Measurements from ENCODE around the gene SAT2.
"Not testable (repeated sequence)": the region's sequence is repeated elsewhere in the genome, so short reads cannot be mapped to it uniquely, and the experiment has no call there.

The SAT2 gene

DNA sequence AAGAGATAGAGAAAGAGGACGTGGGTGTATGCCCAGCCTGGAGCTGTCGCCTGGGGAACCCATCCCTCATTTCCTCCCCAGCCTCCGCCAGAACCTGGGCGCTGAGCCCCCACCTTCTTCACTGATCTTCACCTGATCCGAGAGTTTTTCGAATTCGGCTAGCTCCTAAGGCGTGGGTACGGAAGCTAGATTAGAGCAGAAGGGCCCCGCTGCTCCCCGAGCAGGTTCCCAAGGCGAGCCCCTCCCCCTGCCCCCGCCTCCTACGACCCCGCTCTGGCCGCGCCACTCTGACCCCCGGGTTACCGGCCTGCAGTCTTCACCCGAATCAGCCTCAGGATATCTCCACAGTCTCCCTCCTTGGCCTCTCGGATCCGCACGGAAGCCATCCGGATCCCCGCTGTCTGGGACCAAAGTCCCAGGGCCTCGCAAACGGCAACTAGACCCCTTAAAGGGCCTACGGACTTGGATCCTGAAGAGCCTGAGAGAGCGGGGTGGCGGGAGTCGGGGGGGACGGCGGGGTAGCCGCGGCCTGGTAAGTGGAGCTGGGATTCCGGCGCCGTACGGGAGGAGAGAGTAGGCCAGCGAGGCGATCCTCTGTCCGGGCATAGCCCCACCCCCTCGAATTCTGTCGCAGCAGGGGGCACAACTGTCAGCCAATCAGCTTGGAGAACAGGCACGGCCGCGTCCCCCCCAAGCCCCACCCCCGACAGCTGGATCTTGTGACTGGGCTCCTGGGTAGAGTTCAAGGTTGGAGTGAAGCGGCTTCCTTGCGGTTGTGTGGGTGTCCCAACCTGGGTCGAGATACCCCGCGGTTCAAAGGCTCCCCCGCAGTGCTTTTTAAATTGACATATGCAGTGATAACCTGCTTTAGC lies at the start of gene SAT2:
Gene SAT2 (minus strand): TSS at position 572 of the 872 bp plus-strand sequence. CDS start 186 bp downstream, at position 386.
- peak; percentile 95 for DNase-seq

- no peak for DNase-seq
These were observed 48.9 kb upstream of the SAT2 start for GRCh38 chr17:7676533-7676932.

DNA sequence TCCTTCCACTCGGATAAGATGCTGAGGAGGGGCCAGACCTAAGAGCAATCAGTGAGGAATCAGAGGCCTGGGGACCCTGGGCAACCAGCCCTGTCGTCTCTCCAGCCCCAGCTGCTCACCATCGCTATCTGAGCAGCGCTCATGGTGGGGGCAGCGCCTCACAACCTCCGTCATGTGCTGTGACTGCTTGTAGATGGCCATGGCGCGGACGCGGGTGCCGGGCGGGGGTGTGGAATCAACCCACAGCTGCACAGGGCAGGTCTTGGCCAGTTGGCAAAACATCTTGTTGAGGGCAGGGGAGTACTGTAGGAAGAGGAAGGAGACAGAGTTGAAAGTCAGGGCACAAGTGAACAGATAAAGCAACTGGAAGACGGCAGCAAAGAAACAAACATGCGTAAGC lies 47.3 kb upstream of the SAT2 start:
- DNase-seq = no peak

- DNase-seq = no peak
These were observed 45.6 kb upstream of the SAT2 start for GRCh38 chr17:7673239-7673638.

DNA sequence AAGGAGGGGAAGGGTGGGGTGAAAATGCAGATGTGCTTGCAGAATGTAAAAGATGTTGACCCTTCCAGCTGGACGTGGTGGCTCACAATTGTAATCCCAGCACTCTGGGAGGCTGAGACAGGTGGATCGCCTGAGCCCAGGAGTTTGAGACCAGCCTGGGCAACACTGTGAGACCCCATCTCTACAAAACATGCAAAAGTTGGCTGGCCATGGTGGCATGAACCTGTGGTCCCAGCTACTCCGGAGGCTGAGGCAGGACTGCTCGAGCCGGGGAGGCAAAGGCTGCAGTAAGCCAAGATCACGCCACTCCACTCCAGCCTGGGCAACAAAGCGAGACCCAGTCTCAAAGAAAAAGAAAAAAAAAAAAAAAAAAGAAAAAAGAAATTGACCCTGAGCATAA lies 40.9 kb upstream of the SAT2 start:
- no peak for DNase-seq

DNA sequence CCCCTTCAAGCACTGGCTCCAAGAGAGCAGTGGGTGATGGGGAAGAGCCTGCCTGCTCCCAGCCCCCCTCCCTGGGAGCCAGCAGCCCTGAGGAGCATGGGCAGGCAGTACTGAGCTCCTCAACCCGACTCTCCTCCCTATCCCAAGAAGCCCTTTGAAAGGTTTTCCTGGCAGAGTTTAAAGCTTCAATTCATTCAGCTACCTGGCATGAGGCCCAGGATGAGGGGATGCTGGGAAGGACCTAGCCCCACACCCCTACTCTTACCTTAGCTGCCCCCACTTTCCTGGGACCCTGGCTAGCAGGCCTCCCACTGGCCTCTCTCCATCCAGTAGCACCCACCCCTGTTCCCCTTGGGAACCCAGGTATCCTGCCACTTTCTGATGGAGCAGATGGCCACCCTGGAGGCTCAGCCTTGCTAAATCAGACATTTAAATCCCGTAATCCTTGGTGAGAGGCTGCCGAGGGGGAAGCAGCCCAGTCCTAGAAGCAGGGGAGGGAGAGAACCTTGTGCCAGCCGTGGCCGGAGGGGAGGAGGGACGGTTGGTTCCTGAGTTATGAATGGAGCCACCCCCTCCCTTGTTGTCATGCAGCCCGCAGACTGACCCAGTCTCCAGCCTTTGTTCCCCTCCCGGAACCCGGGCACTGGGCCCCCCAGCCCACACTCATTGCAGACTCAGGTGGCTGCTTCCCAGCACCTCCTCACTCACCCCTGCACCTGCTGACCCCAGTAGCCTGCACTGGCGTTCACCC lies 40.2 kb upstream of the SAT2 start:
- DNase-seq = no peak

GRCh38 chr17:7656958-7657609 lies 29.5 kb upstream of the SAT2 start:
- no peak for DNase-seq

DNA sequence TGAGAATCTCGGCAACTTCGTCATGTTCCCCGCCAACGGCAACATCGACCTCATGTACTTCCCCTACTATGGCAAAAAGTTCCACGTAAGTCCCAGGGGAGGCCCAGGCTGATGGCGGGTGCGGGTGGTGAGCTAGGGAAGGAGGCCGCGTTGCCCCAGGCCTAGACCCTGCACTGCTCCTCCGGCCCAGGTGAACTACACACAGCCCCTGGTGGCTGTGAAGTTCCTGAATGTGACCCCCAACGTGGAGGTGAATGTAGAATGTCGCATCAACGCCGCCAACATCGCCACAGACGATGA lies 27.9 kb upstream of the SAT2 start:
- DNase-seq = no peak

GRCh38 chr17:7654832-7655540 lies 27.4 kb upstream of the SAT2 start:
- peak; percentile 33 for DNase-seq

GRCh38 chr17:7652388-7653356 lies 25.1 kb upstream of the SAT2 start:
- no peak for DNase-seq

- DNase-seq = no peak
These were observed 24.2 kb upstream of the SAT2 start for GRCh38 chr17:7651665-7652387.

GRCh38 chr17:7651097-7651664 lies 23.6 kb upstream of the SAT2 start:
- DNase-seq = no peak

DNA sequence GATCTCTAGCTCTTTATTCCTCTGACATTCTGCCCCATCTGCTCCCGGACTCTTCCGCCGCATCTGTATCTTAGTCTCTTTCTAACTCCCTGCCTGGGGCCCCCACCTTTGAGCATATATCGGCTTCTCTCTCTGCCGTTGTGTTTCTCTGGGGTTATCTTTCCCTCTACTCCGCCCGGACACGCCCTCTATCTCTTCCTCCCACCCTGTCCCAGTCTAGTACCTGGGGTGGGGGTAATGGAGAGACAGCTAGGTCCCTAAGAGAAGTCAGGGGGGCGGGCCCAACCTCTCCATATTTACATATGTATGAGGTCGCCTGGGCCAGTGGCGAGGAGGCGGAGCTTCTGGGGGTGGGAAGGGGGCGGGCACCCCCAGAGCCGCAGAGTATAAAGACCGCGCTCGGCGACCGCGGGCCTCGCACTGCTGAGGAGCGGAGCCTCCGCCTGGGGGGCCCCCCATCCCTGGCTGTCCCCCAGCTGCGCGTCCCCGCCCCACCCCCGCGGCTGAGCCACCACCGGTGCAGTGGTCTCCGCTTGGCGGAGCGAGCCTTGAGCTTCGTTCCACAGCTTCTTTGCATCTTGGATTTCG lies 23.0 kb upstream of the SAT2 start, which contains the start of gene ATP1B2:
Gene ATP1B2 (plus strand): TSS at position 418 of the 588 bp plus-strand sequence. CDS start 593 bp downstream, outside the sequence.
- no peak for DNase-seq

DNA sequence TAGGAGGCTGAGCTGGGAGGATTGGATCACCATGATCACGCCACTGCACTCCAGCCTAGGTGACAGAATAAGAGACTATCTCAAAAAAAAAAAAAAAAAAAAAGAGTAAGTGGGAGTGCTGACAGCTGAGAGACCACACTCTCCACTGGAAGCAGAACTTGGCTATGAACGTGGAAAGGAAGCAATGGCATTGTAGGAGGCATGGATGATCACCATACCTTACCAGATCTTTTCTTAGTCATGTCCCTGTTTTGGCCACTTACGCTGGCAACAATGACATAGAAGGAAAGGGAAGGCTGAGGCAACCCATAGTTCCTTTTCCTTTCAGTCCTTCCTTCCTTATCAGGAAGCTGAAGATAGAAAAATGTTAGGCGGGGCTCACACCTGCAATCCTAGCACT lies 19.4 kb upstream of the SAT2 start:
- DNase-seq = no peak

GRCh38 chr17:7646457-7646856 lies 18.8 kb upstream of the SAT2 start:
- no peak for DNase-seq

DNA sequence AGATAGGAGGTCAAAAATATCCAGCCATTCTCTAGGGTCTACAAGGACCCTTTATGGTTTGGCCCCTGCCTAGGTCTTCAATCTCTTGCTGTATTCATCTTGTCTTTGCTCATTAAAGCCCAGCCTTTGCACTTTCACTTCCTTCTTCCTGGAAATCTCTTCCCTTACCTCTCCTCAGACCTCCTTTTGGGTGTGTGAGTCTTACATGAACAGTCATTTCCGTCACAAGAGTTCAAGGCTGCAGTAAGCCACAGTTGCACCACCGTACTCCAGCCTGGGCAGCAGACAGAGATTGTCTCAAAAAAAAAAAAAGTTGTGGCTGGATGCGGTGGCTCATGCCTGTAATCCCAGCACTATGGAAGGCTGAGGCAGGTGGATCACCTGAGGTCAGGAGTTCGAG lies 17.2 kb upstream of the SAT2 start:
- no peak for DNase-seq

DNA sequence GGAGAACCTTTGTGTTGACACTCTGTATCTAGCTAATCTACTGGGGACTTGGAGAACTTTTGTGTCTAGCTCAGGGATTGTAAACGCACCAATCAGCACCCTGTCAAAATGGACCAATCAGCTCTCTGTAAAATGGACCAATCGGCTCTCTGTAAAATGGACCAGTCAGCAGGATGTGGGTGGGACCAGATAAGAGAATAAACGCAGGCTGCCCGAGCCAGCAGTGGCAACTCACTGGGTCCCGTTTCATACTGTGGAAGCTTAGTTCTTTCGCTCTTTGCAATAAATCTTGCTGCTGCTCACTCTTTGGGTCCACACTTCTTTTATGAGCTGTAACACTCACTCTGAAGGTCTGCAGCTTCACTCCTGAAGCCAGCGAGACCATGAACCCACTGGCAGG lies 14.0 kb upstream of the SAT2 start:
- DNase-seq = not testable (repeated sequence)

GRCh38 chr17:7640783-7641182 lies 13.2 kb upstream of the SAT2 start:
- no peak for DNase-seq

DNA sequence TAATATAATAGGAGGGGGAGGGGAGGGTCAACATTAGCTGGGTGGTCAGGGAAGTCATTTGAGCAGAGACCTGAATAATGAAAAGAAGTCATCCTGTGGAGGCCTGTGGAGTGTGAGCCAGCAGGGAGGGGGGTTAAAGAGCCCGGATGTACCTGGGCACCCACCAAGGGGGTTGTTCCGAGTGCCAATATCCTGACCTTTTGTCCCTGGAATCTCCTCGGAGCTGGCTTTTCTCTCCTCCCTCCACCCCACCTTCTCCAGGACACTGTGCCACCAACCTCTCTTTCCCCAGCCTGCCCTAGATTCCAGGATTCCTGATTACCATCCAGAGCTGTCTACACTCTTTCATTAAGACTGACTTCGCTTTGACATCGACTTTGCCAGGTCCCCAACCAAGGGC lies 8.5 kb upstream of the SAT2 start:
- DNase-seq = no peak

- DNase-seq = peak; percentile 49
These were observed 6.8 kb upstream of the SAT2 start for GRCh38 chr17:7634384-7634783.
